Ascending aorta (tissue), 2 donors: ENCODE results near the gene COX7B2. TPM values are rescaled to one million over a fixed set of nuclear protein-coding genes. Genes with fewer than 3 reads are reported as not detected.

ENCODE experiments used
- DNase-seq, 2 donors: peaks; one replicate each; pipeline ENCODE4 v3.0.0-alpha.2; 2019; ENCODE audit warnings: low spot score in 2 of 2
- H3K27ac ChIP-seq, 2 donors: fragments of 200-600 bp; sonication (generic); one replicate each; pipeline ENCODE4 v1.5.1; 2016 to 2017; ENCODE audit warnings: mild to moderate bottlenecking in 1 of 2
- H3K27me3 ChIP-seq: fragments of 200-600 bp; sonication (generic); one replicate; pipeline ENCODE4 v1.5.1; 2017
- H3K36me3 ChIP-seq, 2 donors: fragments of 200-600 bp; sonication (generic); one replicate each; pipeline ENCODE4 v1.5.1; 2016
- H3K4me1 ChIP-seq, 2 donors: fragments of 200-600 bp; sonication (generic); one replicate each; pipeline ENCODE4 v1.5.1; 2016 to 2017; ENCODE audit warnings: mild to moderate bottlenecking in 1 of 2
- H3K4me3 ChIP-seq, 2 donors: fragments of 200-600 bp; sonication (generic); one replicate each; pipeline ENCODE4 v1.5.1; 2016 to 2017; ENCODE audit warnings: mild to moderate bottlenecking in 1 of 2
- H3K9me3 ChIP-seq, 2 donors: fragments of 200-600 bp; sonication (generic); one replicate each; pipeline ENCODE4 v1.5.1; 2016
- CTCF ChIP-seq, 3 experiments: fragments of 200-600 bp in 2 of 3; fragments of 450-650 bp in 1 of 3; sonication (generic) in 2 of 3; IDR thresholded peaks; one replicate each; pipeline ENCODE4 v1.5.1; 2016 to 2019; ENCODE audit warnings: antibody characterized with exemption in 3 of 3, mild to moderate bottlenecking in 1 of 3, moderate library complexity in 1 of 3
- intact Hi-C: fragments of 100-400 bp; cut with DNase I; formaldehyde crosslinking; loops from one replicate; pipeline ENCODE4 v1.15.1; 2023
- total RNA-seq: library from RNA; depleted of rRNA; stranded (reverse); fragments of >200 nt; gene quantifications from one replicate; pipeline ENCODE4 v1.1.0, GENCODE V29; 2016

COX7B2 gene
- total RNA-seq, 1 donor from 2014 or later = not detected

- no peaks in the 10 kb centered on the region for H3K9me3 ChIP-seq
- H3K27ac ChIP-seq = no peak overlapping the region
- DNase-seq = no peak
- no peak overlapping the region for H3K4me3 ChIP-seq
- H3K4me1 ChIP-seq = no peaks in the 10 kb centered on the region
- no peaks in the 10 kb centered on the region for H3K36me3 ChIP-seq
- no peak for TF ChIP-seq CTCF (IDR thresholded peaks at IDR 0.05)
- intact Hi-C loops = no loop called here
- H3K27me3 ChIP-seq = no peaks in the 10 kb centered on the region
Measured at GRCh38 chr4:46818604-46819003, 90.4 kb downstream of the COX7B2 start.

GRCh38 chr4:46817806-46818205, 91.2 kb downstream of the COX7B2 start:
- Histone ChIP-seq H3K4me3 (no peak overlapping the region), H3K4me1 (no peaks in the 10 kb centered on the region), H3K9me3 (no peaks in the 10 kb centered on the region), H3K27me3 (no peaks in the 10 kb centered on the region), H3K36me3 (no peaks in the 10 kb centered on the region), H3K27ac (no peak overlapping the region)
- DNase-seq = no peak
- intact Hi-C loops = no loop called here
- TF ChIP-seq CTCF (IDR thresholded peaks at IDR 0.05) = no peak

- Histone ChIP-seq H3K27me3 (no peaks in the 10 kb centered on the region), H3K9me3 (no peaks in the 10 kb centered on the region), H3K4me1 (no peaks in the 10 kb centered on the region), H3K27ac (no peak overlapping the region), H3K36me3 (no peaks in the 10 kb centered on the region), H3K4me3 (no peak overlapping the region)
- intact Hi-C loops = no loop called here
- no peak for DNase-seq
- no peak for TF ChIP-seq CTCF (IDR thresholded peaks at IDR 0.05)
Measured at GRCh38 chr4:46804781-46805413, 104.1 kb downstream of the COX7B2 start.

GRCh38 chr4:46793036-46793435, 116.0 kb downstream of the COX7B2 start:
- no peak for DNase-seq
- TF ChIP-seq CTCF (IDR thresholded peaks at IDR 0.05) = no peak
- intact Hi-C loops = no loop called here
- H3K36me3 ChIP-seq = no peaks in the 10 kb centered on the region
- no peak overlapping the region for H3K27ac ChIP-seq
- H3K27me3 ChIP-seq = no peaks in the 10 kb centered on the region
- H3K4me1 ChIP-seq = no peaks in the 10 kb centered on the region
- no peak overlapping the region for H3K4me3 ChIP-seq
- H3K9me3 ChIP-seq = no peaks in the 10 kb centered on the region

GRCh38 chr4:46781434-46782092, 127.5 kb downstream of the COX7B2 start:
- Histone ChIP-seq H3K9me3 (no peaks in the 10 kb centered on the region), H3K27ac (no peak overlapping the region), H3K4me3 (no peak overlapping the region), H3K4me1 (no peaks in the 10 kb centered on the region), H3K27me3 (no peaks in the 10 kb centered on the region), H3K36me3 (no peaks in the 10 kb centered on the region)
- no peak for TF ChIP-seq CTCF (IDR thresholded peaks at IDR 0.05)
- DNase-seq = no peak
- intact Hi-C loops = no loop called here
